Measurements from ENCODE around the gene LRRC56.

LRRC56 gene

GRCh38 chr11:540583-541432 is 3.5 kb downstream of the LRRC56 start:
- DNase-seq (ENCODE audit: low read depth) = no peak

DNA sequence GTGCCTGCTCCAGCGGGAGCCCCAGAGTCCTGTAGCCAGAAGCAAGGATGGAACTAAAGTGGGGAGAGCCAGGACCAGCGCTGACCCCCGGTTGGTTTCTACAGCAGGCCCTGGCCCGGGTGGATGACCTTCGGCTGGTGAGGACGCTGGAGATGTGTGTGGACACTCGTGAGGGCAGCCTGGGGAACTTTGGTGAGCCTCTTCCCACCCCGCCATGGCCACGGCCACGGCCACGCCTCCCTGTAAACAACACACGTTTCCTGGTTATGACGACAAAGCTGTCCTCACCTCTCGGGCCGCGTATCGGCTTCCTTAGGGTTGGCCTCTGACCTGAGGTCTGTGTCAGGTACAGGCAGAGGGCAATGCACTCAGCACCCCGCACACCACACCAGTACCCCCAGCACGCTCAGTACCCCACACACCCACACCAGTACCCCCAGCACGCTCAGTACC is 4.1 kb downstream of the LRRC56 start:
- no peak for DNase-seq (ENCODE audit: low read depth)

GRCh38 chr11:544817-545166 is 7.5 kb downstream of the LRRC56 start:
- DNase-seq (ENCODE audit: low read depth) = no peak

GRCh38 chr11:545171-545570 is 7.8 kb downstream of the LRRC56 start:
- no peak for DNase-seq (ENCODE audit: low read depth)

DNA sequence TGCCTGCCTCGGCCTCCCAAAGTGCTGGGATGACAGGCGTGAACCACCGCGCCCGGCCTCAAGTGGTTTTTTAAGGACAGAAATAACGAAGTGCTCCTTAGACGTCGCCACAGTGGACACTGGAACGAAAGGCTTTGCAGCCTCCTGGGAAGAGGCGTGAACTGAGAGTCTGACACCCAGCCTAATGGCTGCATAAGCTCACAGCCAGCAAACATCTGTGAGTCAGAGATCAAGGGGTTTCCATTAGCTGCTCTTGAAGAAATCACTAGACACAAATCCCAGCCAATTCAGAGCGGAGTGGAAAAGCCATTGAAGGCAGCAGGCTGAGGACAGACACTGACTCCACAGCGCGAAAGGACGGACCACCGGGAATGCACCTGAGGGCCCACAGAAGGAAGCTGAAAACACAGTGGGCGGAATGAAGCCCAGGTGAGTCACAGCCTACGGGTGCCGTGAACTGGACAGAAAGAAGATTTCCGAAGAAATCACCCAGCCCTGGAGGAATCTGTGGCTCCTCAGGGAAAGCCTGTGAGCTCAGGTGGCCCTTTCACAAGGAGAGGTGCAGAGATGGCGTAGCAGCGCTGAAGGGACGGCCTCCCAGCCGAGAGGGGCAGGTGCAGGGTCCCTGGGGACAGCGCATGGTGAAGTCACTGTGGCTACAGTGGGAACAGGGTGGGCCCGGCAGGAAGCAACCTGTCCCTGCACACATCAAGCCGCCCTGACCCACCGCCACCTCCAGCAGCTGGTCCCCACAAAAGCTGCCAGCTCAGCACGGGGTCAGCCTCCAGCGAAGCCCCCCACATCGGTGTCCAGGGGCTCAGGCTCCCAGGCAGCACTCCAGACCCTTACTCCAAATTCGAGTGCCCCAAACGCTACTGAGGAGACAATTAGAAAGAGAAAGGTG is 11.6 kb downstream of the LRRC56 start:
- DNase-seq (ENCODE audit: low read depth) = no peak

DNA sequence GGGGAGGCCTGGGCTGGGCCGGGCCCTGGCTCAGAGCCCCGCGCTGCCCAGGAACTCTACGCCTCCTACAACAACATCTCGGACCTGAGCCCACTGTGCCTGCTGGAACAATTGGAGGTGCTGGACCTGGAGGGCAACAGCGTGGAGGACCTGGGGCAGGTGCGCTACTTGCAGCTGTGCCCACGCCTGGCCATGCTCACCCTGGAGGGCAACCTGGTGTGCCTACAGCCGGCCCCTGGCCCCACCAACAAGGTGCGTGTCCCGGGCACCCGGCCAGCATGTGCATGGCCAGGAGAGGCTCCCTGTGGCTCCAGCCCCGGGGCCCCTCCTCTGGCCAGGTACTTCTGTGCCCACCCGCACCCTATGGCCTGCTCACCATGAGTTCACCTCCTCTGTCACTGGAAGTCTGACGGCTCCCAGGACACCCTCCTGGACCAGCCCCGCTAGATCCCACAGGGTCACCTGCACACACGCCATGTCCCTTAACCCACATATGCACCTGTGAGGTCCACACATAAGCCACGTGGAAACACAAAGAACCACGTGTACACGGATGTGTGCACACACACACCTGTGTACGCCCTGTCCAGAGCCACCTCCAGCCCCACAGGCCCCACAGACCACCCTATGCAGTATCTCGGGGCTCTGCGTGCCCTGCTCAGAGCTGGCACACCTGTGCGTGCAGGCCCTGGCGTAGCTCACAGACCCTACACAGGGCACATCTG is 12.9 kb downstream of the LRRC56 start:
- no peak for DNase-seq (ENCODE audit: low read depth)

GRCh38 chr11:550746-551085 is 13.4 kb downstream of the LRRC56 start:
- DNase-seq (ENCODE audit: low read depth) = no peak

- DNase-seq (ENCODE audit: low read depth) = no peak
These were observed 13.8 kb downstream of the LRRC56 start for GRCh38 chr11:551131-551530.

- no peak for DNase-seq (ENCODE audit: low read depth)
These were observed 14.3 kb downstream of the LRRC56 start for GRCh38 chr11:551596-551995.

DNA sequence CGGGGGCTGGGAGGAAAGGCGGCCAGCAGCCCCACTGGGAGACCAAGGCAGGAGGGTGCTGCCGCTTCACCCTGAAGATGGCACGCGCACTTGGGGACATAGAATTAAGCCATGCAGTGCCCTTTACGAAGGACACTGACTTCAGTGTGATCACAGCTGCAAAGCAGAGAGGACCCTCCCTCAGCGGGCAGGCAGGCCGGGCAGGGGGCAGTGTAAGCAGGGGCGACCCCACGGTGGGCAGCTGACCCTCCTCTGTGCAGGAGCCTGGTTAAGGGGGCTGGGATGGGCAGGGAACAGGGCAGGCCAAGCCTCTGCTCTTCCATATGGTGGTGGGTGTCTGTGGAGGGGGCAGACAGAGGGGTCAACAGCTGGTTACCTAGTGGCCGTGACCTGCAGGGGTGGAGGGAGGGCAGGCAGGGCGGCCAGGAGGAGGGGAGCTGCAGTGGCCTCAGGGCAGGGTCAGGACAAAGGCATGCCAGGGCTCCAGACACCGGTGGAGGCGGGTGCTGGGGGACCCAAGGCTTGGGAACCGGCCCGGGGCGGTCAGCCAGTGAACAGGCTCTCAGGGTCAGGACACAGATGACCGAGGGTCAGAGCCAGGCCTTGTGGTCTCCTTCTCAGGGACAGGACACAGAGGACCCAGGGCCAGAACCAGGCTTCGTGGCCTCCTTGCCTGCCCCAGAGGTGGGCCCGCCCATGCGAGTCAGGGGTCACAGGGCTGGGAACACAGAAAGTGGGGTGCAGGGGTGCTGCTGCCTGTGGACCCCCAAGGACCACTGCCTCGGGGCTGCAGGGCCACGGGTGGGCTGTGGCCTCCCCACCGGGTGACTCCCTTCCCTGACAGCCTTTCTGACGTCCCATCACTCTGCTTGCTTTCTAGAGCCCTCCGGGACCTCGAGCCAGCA is 16.0 kb downstream of the LRRC56 start:
- DNase-seq (ENCODE audit: low read depth) = no peak

GRCh38 chr11:553988-554340 is 16.6 kb downstream of the LRRC56 start:
- DNase-seq (ENCODE audit: low read depth) = no peak

DNA sequence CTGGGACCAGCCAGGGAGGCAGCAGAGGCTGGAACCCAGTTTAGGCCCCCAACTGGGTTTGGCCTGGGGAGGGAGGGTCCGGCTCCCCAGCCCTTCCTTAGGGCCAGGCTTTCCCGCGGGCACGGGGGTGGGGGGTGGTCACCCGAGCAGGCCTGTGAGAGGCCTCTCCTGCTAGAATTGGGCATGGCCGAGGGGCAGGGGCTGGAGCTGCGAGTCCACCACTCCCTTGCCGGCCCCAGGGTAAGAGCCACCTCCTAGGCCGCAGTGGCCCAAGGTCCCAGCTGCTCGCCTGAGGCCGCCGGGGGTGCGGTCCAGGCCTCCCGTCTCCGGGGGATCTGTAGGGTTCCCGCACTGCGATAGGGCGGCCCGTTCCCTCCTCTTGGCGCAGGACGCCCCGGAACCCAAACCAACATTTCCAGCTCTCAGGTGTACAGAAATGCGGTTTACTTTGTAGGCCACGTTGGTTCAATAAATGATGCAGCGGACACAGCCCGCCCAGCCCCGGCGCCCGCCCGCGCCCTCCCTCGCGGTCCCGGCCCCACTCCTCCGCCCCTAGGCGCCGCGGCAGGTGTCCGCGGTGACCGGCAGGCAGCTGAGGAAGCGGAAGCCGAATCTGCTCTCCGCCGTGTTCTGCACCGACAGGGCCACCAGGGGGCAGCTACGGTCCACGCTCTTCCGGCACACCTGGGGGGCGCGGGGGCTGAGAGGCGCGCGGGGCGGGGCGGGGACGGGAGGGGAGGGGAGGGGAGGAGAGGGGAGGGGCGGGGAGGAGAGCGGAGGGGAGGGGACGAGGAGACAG is 17.3 kb downstream of the LRRC56 start:
- DNase-seq (ENCODE audit: low read depth) = no peak

- DNase-seq (ENCODE audit: low read depth) = no peak
These were observed 18.0 kb downstream of the LRRC56 start for GRCh38 chr11:555227-555779.

- DNase-seq (ENCODE audit: low read depth) = no peak
These were observed 18.7 kb downstream of the LRRC56 start for GRCh38 chr11:555780-556661.

DNA sequence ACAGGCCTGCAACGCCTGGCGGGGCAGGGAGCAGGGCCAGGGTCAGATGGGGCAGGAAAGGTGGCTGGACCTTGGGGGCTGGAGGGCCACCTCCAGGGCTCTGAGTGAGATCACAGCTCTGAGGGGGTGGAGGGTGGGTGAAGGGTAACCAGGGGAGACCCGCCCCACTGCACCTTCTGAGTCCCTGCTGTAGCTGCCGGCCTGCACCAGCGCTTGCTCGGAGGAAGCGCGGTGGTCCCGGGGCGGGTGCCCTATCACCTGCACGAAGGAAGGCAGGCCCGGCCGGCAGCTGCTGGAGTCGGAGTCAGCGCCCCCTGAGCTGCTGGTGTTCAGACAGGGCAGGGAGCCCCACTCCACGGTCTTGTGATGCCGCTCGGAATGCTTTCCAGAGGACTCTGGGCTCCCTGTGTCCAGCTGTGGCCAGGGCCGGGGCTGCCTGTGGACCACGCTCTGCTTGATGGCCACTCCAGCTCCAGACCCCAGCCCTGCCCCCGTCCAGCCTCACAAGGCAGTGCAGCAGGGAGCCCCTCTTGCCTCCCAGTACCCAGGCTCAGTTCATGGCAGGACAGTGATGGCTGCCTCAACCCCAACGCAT is 19.4 kb downstream of the LRRC56 start:
- no peak for DNase-seq (ENCODE audit: low read depth)

DNA sequence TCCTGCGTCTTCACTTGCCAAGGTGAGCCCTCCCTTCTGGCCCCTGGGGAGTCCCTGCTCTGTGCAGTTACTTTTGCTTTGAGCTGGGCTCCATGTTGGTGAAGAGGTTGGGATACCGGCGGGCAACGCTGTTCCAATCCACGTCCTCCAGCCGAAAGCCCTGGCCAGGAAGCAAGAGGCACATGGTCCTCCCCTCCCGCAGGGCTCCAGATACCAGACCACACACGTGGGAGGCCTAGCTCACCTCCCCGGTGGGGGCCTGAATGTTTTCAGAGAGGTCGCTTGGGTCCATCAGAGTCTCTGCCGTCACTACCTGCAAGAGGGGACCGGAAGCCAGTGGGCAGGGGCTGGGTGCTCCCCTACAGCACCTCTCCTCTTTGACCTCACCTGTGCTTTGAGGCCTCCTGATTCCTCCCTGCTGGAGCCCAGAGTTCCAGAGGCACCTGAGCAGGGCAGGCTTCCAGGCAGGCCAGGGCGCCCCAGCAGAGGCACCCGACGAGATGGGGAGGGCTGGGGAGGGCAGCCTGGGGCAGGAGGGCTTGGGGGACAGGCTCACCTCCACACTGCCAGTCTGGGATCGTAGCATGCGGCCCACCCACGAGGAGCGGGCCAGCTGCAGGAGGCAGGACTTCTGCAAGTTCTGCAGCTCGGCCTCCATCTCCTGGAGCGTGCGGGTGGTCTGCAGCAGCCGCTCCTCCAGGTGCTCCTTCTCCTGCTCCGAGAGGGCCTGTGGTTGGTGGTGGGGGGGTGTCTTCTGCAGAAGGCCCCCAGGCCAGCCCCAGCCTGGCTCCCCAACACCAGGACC is 20.2 kb downstream of the LRRC56 start:
- no peak for DNase-seq (ENCODE audit: low read depth)

- no peak for DNase-seq (ENCODE audit: low read depth)
These were observed 21.2 kb downstream of the LRRC56 start for GRCh38 chr11:558503-558902.

DNA sequence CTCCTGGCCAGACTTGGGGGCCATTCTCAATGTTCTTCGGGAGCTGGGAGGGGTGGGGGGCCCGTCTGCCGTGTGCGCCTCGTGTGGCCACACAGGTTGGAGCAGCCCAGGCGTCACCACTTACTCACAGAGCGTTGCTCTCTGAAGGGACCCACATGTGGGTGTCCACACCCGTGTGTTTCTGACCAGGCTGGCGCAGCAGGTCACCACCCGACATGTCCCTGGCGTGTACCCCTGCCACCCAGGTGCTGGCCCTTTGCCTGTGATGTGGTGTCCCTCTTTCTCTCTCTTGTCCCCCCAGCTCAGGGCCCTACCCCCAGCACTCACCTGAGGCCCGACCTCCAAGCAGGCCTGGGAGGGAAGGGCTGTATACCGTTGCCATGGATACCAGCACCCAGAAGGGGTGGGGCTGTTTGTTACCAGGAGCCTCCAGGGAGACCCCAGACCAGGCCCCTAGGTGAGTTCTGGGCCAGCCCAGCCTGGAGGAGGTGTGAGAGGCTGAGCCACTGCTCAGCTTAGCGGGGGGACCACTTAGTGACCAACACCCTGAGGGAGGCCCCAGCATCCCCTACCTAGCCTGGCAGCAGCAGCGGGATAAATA is 21.8 kb downstream of the LRRC56 start:
- no peak for DNase-seq (ENCODE audit: low read depth)
